Measurements from ENCODE around the gene CD33. TPM values are rescaled to one million over a fixed set of nuclear protein-coding genes. Genes with fewer than 3 reads are reported as not detected.

Gene CD33
- total and polyA plus RNA-seq, 3 donors from 2014 or later = 1.3 to 3.8 (median 1.7) TPM

GRCh38 chr19:51188227-51188559 lies 36.7 kb upstream of the CD33 start:
- Histone ChIP-seq H3K27me3 (no peaks in the 10 kb centered on the region), H3K27ac (no peak overlapping the region), H3K36me3 (ENCODE audit: low read depth, missing control alignments) (no peaks in the 10 kb centered on the region), H3K9me3 (no peaks in the 10 kb centered on the region), H3K4me1 (peaks cover 4% of the 10 kb centered on the region), H3K4me3 (no peak overlapping the region)
- intact Hi-C loops (cut with DNase I; ENCODE audit: low total_unique reads) = no loop called here
- DNase-seq = no peak
- 94 to 100% methylated on average over 2 of the region's 2 CpGs for WGBS, 2 donors
- TF ChIP-seq POLR2A (IDR thresholded peaks at IDR 0.05) (no peak), CTCF (IDR thresholded peaks at IDR 0.05) (no peak)

- WGBS, 2 donors = 70 to 75% methylated on average over 8 to 9 of the region's 9 CpGs
- DNase-seq = no peak
- peaks cover 3% of the 10 kb centered on the region for H3K4me1 ChIP-seq
- no peak overlapping the region for H3K4me3 ChIP-seq
- no peak for TF ChIP-seq CTCF (IDR thresholded peaks at IDR 0.05)
- no peak for TF ChIP-seq POLR2A (IDR thresholded peaks at IDR 0.05)
- H3K36me3 ChIP-seq (ENCODE audit: low read depth, missing control alignments) = no peaks in the 10 kb centered on the region
- intact Hi-C loops (cut with DNase I; ENCODE audit: low total_unique reads) = no loop called here
- H3K27ac ChIP-seq = peak overlapping the region in 1 of 2 donors; percentile 3
- H3K27me3 ChIP-seq = no peaks in the 10 kb centered on the region
- H3K9me3 ChIP-seq = no peaks in the 10 kb centered on the region
Measured at GRCh38 chr19:51192689-51193088, 32.2 kb upstream of the CD33 start.

GRCh38 chr19:51194527-51195315 lies 30.2 kb upstream of the CD33 start:
- peak; percentile 23 for DNase-seq
- intact Hi-C loops (cut with DNase I; ENCODE audit: low total_unique reads) = no loop called here
- Histone ChIP-seq H3K36me3 (ENCODE audit: low read depth, missing control alignments) (no peaks in the 10 kb centered on the region), H3K27ac (no peak overlapping the region), H3K27me3 (no peaks in the 10 kb centered on the region), H3K4me3 (no peak overlapping the region), H3K9me3 (no peaks in the 10 kb centered on the region), H3K4me1 (peaks cover 3% of the 10 kb centered on the region)
- WGBS, 2 donors = 23 to 24% methylated on average over 15 to 21 of the region's 21 CpGs
- TF ChIP-seq POLR2A (IDR thresholded peaks at IDR 0.05) (no peak), CTCF (IDR thresholded peaks at IDR 0.05) (no peak)

GRCh38 chr19:51195316-51195586 lies 29.6 kb upstream of the CD33 start:
- H3K9me3 ChIP-seq = no peaks in the 10 kb centered on the region

More at GRCh38 chr19:51195316-51195586, 29.6 kb upstream of the CD33 start:
- intact Hi-C loops (cut with DNase I; ENCODE audit: low total_unique reads) = no loop called here
- no peak overlapping the region for H3K4me3 ChIP-seq
- no peak for TF ChIP-seq POLR2A (IDR thresholded peaks at IDR 0.05)
- no peak for TF ChIP-seq CTCF (IDR thresholded peaks at IDR 0.05)
- no peak for DNase-seq
- H3K27me3 ChIP-seq = no peaks in the 10 kb centered on the region
- peaks cover 3% of the 10 kb centered on the region for H3K4me1 ChIP-seq
- 55 to 69% methylated on average over 5 to 9 of the region's 9 CpGs for WGBS, 2 donors
- no peak overlapping the region for H3K27ac ChIP-seq
- no peaks in the 10 kb centered on the region for H3K36me3 ChIP-seq (ENCODE audit: low read depth, missing control alignments)
